Measurements from ENCODE around the gene TNFAIP2. TPM values are rescaled to one million over a fixed set of nuclear protein-coding genes. Genes with fewer than 3 reads are reported as not detected.

The TNFAIP2 gene
- total and polyA plus RNA-seq, 9 of the 15 experiments (the other 6 are each of a cell fraction or from before 2014, with no cell fraction given) = 22.6 to 68.6 (median 44.6) TPM

- TF ChIP-seq RBM14 (IDR thresholded peaks at IDR 0.05; ENCODE audit: borderline replicate concordance, insufficient read depth, low read depth, low read length) (no peak), ZNF717 (CRISPR knock-in tag; IDR thresholded peaks at IDR 0.05) (no peak), RFX5 (IDR thresholded peaks at IDR 0.05; ENCODE audit: low read depth, low read length) (no peak), MTA3 (IDR thresholded peaks at IDR 0.05; ENCODE audit: borderline replicate concordance) (0 out of 2 replicates have a peak, but pooled peaks have one; percentile 54), XRCC5 (IDR thresholded peaks at IDR 0.05; ENCODE audit: low read depth, low read length) (no peak), ZNF764 (CRISPR knock-in tag; IDR thresholded peaks at IDR 0.05; ENCODE audit: low read depth) (no peak), KLF10 (CRISPR knock-in tag; IDR thresholded peaks at IDR 0.05) (no peak), HMGXB4 (CRISPR knock-in tag; IDR thresholded peaks at IDR 0.05) (no peak), PML (IDR thresholded peaks at IDR 0.05; ENCODE audit: low read length) (no peak), SMC3 (conservative IDR thresholded peaks at IDR 0.05; ENCODE audit: insufficient read depth, low read depth, low read length) (no peak), TRIM28 (IDR thresholded peaks at IDR 0.05) (no peak), PCBP1 (IDR thresholded peaks at IDR 0.05; ENCODE audit: low read depth, low read length, poor library complexity, severe bottlenecking) (no peak), RFX7 (CRISPR knock-in tag; IDR thresholded peaks at IDR 0.05) (no peak), POLR2A (conservative IDR thresholded peaks at IDR 0.05) (no peak), HCFC1 (IDR thresholded peaks at IDR 0.05; ENCODE audit: low read depth, low read length) (no peak), NFXL1 (CRISPR knock-in tag; IDR thresholded peaks at IDR 0.05) (no peak), NCOA1 (IDR thresholded peaks at IDR 0.05; ENCODE audit: low read depth) (no peak), MTA1 (IDR thresholded peaks at IDR 0.05; ENCODE audit: borderline replicate concordance) (no peak; the same call in 1 of the 2 replicates), RBM22 (IDR thresholded peaks at IDR 0.05; ENCODE audit: low read depth, low read length, poor library complexity, severe bottlenecking) (no peak), POLR2H (tag; IDR thresholded peaks at IDR 0.05; ENCODE audit: low read depth) (no peak), CXXC5 (CRISPR knock-in tag; IDR thresholded peaks at IDR 0.05) (peak; percentile 41; the same call in 1 of the 2 replicates), ZNF282 (CRISPR knock-in tag; IDR thresholded peaks at IDR 0.05) (no peak), CEBPB (tag; IDR thresholded peaks at IDR 0.05) (no peak)
- TF ChIP-seq, protein P1, sequence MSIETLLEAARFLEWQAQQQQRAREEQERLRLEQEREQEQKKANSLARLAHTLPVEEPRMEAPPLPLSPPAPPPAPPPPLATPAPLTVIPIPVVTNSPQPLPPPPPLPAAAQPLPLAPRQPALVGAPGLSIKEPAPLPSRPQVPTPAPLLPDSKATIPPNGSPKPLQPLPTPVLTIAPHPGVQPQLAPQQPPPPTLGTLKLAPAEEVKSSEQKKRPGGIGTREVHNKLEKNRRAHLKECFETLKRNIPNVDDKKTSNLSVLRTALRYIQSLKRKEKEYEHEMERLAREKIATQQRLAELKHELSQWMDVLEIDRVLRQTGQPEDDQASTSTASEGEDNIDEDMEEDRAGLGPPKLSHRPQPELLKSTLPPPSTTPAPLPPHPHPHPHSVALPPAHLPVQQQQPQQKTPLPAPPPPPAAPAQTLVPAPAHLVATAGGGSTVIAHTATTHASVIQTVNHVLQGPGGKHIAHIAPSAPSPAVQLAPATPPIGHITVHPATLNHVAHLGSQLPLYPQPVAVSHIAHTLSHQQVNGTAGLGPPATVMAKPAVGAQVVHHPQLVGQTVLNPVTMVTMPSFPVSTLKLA (conservative IDR thresholded peaks at IDR 0.05) = no peak
- TF ChIP-seq, protein P2, sequence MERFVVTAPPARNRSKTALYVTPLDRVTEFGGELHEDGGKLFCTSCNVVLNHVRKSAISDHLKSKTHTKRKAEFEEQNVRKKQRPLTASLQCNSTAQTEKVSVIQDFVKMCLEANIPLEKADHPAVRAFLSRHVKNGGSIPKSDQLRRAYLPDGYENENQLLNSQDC (CRISPR knock-in tag; IDR thresholded peaks at IDR 0.05) = no peak
- TF ChIP-seq, protein P3, sequence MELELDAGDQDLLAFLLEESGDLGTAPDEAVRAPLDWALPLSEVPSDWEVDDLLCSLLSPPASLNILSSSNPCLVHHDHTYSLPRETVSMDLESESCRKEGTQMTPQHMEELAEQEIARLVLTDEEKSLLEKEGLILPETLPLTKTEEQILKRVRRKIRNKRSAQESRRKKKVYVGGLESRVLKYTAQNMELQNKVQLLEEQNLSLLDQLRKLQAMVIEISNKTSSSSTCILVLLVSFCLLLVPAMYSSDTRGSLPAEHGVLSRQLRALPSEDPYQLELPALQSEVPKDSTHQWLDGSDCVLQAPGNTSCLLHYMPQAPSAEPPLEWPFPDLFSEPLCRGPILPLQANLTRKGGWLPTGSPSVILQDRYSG (tag; conservative IDR thresholded peaks at IDR 0.05; ENCODE audit: low read depth) = peak; percentile 47; the same call in 1 of the 2 replicates
Measured at GRCh38 chr14:103109535-103110441, 13.5 kb upstream of the TNFAIP2 start (continued).

Data from K562 (cell line).